ENCODE results near the gene ETV7.

GRCh38 chr6:36376183-36376582 is 11.3 kb downstream of the ETV7 start:
- TF ChIP-seq POLR2A (IDR thresholded peaks at IDR 0.05; ENCODE audit: low read depth, low read length) (no peak), POLR2AphosphoS5 (IDR thresholded peaks at IDR 0.05; ENCODE audit: low read depth, low read length) (no peak), TAF1 (IDR thresholded peaks at IDR 0.05; ENCODE audit: borderline replicate concordance, low read depth, low read length) (no peak)
